Measurements from ENCODE around the gene MED6. TPM values are rescaled to one million over a fixed set of nuclear protein-coding genes. Genes with fewer than 3 reads are reported as not detected.

The MED6 gene
- total and polyA plus RNA-seq, 2 of the 13 experiments (the other 11 are each of a cell fraction or from before 2014, with no cell fraction given): 44.8 to 47.8 TPM

DNA sequence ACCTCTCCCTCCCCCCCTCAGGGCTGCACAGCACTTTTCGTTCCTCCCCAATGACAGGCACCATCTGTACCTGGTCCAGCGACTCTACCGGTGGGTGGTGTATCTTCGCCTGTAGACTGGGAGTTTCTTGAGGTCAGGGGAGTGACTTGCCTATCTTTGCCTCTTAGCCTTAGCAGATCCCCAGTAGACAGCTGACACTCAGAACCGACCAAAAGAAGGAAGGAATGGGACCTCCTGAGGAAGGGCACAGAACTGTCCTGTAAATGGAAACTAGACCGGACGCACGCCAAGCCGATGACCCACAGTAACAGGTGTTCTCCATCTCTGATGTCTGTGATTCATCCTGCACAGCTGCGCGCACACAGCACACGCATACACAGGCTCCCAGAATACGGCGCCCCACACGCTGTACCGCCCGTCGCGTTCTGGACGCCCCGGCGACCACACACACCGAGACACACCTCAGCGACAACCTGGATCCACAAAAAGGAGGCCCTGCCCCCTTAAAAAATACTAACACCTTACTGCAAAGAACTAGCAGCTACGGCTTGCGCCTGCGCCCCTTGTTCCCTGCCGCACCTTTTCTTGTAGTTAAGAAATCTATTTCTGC lies 40.6 kb upstream of the MED6 start:
- H3K27me3 ChIP-seq (ENCODE audit: control insufficient read depth in 1 of 2, insufficient read depth in 2 of 2, low read length in 2 of 2): peaks cover 9 to 44% of the 10 kb centered on the region in 2 experiments
- peak overlapping the region; percentile 86 for H3K4me2 ChIP-seq (ENCODE audit: low read depth, low read length)
- no peak overlapping the region for H3K9ac ChIP-seq (ENCODE audit: insufficient read depth, low read depth, low read length)
- H3K79me2 ChIP-seq (ENCODE audit: insufficient read depth, low read length): no peaks in the 10 kb centered on the region
- intact Hi-C loops (cut with micrococcal nuclease; ENCODE audit: unreplicated experiment): loop anchor here (5.0 kb wide), 1 partner anchor 166 kb away; the partner anchor contains the start of gene MAP3K9
- in situ Hi-C loops (cut with HindIII; ENCODE audit: extremely low pct_ligation_motif_present, low pct_unique_long_range_greater_than_20kb): loop anchor here (5.0 kb wide), 1 partner anchor 71 kb away; no protein-coding TSS in a partner anchor
- ChIA-PET CTCF (ENCODE audit: low intra/inter-chr PET ratio, low total read pairs) (no interaction called here), POLR2A (no interaction called here)
- no peak for DNase-seq (ENCODE audit: low spot score)
- no peaks in the 10 kb centered on the region; the same call in 1 of the 2 replicates for H3K9me3 ChIP-seq (ENCODE audit: low read length)
- FAIRE-seq: no peak
- no peaks in the 10 kb centered on the region for H4K20me1 ChIP-seq (ENCODE audit: insufficient read depth, low read length)
- peak overlapping the region; percentile 39 to 73 (median 67); a peak in 5 of 6 replicates for H3K4me3 ChIP-seq (replicated peaks in 1 of 3; ENCODE audit: insufficient read depth in 1 of 3, low read depth in 2 of 3, low read length in 3 of 3)
- no peak overlapping the region for H2AFZ ChIP-seq (ENCODE audit: low read length)
- WGBS (ENCODE audit: low lambda C conversion rate): 16% methylated on average over 15 of the region's 28 CpGs
- peaks cover 12% of the 10 kb centered on the region; the same call in 1 of the 2 replicates for H3K4me1 ChIP-seq (ENCODE audit: insufficient read depth, low read length)
- no peak overlapping the region for H3K27ac ChIP-seq (ENCODE audit: extremely low read length, insufficient read depth, low read length)
- no TSS peak for BruUV-seq (replicated peaks)
- peak; percentile 79 for ATAC-seq
- no peaks in the 10 kb centered on the region for H3K36me3 ChIP-seq (replicated peaks in 1 of 2; ENCODE audit: control insufficient read depth in 1 of 2, insufficient read depth in 2 of 2, low read length in 2 of 2)
- TF ChIP-seq FOXA1 (IDR thresholded peaks at IDR 0.05) (no peak), FOXA1 (CRISPR knock-in tag; IDR thresholded peaks at IDR 0.05) (no peak), SP2 (CRISPR knock-in tag; IDR thresholded peaks at IDR 0.05) (no peak), ZFP91 (CRISPR knock-in tag; IDR thresholded peaks at IDR 0.05; ENCODE audit: borderline replicate concordance) (peak; percentile 68; the same call in 1 of the 2 replicates), HNRNPLL (IDR thresholded peaks at IDR 0.05; ENCODE audit: low read depth, low read length, poor library complexity, severe bottlenecking) (peak; percentile 86), ZNF274 (CRISPR knock-in tag; IDR thresholded peaks at IDR 0.05) (no peak), GATA4 (IDR thresholded peaks at IDR 0.05; ENCODE audit: borderline replicate concordance, low read depth) (no peak), BRCA1 (CRISPR knock-in tag; IDR thresholded peaks at IDR 0.05) (no peak), RXRB (CRISPR knock-in tag; IDR thresholded peaks at IDR 0.05; ENCODE audit: borderline replicate concordance) (no peak), ZSCAN25 (CRISPR knock-in tag; IDR thresholded peaks at IDR 0.05) (no peak), FOSL2 (CRISPR knock-in tag; IDR thresholded peaks at IDR 0.05) (peak; percentile 33; the same call in 1 of the 2 replicates), ERF (CRISPR knock-in tag; IDR thresholded peaks at IDR 0.05) (no peak), ZNF557 (CRISPR knock-in tag; IDR thresholded peaks at IDR 0.05) (no peak), NFYC (CRISPR knock-in tag; IDR thresholded peaks at IDR 0.05) (no peak), ZFAT (CRISPR knock-in tag; conservative IDR thresholded peaks at IDR 0.05) (no peak)
- TF ChIP-seq, protein P1, sequence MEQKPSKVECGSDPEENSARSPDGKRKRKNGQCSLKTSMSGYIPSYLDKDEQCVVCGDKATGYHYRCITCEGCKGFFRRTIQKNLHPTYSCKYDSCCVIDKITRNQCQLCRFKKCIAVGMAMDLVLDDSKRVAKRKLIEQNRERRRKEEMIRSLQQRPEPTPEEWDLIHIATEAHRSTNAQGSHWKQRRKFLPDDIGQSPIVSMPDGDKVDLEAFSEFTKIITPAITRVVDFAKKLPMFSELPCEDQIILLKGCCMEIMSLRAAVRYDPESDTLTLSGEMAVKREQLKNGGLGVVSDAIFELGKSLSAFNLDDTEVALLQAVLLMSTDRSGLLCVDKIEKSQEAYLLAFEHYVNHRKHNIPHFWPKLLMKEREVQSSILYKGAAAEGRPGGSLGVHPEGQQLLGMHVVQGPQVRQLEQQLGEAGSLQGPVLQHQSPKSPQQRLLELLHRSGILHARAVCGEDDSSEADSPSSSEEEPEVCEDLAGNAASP (CRISPR knock-in tag; IDR thresholded peaks at IDR 0.05; ENCODE audit: borderline replicate concordance): no peak
- TF ChIP-seq, protein P2, sequence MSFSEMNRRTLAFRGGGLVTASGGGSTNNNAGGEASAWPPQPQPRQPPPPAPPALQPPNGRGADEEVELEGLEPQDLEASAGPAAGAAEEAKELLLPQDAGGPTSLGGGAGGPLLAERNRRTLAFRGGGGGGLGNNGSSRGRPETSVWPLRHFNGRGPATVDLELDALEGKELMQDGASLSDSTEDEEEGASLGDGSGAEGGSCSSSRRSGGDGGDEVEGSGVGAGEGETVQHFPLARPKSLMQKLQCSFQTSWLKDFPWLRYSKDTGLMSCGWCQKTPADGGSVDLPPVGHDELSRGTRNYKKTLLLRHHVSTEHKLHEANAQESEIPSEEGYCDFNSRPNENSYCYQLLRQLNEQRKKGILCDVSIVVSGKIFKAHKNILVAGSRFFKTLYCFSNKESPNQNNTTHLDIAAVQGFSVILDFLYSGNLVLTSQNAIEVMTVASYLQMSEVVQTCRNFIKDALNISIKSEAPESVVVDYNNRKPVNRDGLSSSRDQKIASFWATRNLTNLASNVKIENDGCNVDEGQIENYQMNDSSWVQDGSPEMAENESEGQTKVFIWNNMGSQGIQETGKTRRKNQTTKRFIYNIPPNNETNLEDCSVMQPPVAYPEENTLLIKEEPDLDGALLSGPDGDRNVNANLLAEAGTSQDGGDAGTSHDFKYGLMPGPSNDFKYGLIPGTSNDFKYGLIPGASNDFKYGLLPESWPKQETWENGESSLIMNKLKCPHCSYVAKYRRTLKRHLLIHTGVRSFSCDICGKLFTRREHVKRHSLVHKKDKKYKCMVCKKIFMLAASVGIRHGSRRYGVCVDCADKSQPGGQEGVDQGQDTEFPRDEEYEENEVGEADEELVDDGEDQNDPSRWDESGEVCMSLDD (CRISPR knock-in tag; IDR thresholded peaks at IDR 0.05; ENCODE audit: borderline replicate concordance): no peak
- TF ChIP-seq, protein P3, sequence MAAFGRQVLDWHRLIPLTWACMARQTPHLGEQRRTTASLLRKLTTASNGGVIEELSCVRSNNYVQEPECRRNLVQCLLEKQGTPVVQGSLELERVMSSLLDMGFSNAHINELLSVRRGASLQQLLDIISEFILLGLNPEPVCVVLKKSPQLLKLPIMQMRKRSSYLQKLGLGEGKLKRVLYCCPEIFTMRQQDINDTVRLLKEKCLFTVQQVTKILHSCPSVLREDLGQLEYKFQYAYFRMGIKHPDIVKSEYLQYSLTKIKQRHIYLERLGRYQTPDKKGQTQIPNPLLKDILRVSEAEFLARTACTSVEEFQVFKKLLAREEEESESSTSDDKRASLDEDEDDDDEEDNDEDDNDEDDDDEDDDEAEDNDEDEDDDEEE (CRISPR knock-in tag; IDR thresholded peaks at IDR 0.05): no peak

All from HepG2 (cell line).